ENCODE results near the gene PAOX.

PAOX gene

DNA sequence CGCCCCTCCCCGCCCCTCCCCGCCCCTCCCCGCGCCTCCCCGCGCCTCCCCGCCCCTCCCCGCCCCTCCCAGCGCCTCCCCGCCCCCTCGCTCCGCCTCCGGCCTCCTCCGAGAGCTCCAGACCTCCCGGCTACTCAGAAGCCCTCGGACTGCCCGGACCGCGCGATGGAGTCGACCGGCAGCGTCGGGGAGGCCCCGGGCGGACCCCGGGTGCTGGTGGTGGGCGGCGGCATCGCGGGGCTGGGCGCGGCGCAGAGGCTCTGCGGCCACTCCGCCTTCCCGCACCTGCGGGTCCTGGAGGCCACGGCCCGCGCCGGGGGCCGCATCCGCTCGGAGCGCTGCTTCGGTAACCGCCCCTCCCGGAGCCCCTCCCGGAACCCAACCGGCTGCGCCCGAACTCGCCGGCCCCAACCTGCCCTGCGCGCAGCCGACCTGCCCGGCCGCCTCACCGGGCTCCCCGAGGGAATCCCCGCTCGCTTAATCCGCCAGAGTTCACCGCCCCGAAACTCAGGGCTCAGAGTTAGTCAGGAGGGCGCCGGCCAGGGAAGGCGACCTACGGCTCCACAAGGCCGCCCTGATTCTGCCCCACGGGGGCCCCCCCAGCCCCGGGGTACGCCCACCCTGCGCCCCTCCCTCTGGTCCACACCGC is at the start of gene PAOX:
PAOX (plus strand) TSS at position 111 of the 649 bp plus-strand sequence; CDS start at position 166, 55 bp downstream.
- peaks cover 2% of the 10 kb centered on the region for H3K4me1 Mint-ChIP-seq (ENCODE audit: low read depth)
- no peaks in the 10 kb centered on the region for H3K9me3 Mint-ChIP-seq
- H3K27ac Mint-ChIP-seq: peak within 1 kb of the TSS; percentile 26
- H3K4me3 Mint-ChIP-seq: peak within 1 kb of the TSS; percentile 78
- no peaks in the 10 kb centered on the region for H3K36me3 Mint-ChIP-seq (ENCODE audit: low read depth)
- H3K27me3 Mint-ChIP-seq (ENCODE audit: low read depth): no peaks in the 10 kb centered on the region

DNA sequence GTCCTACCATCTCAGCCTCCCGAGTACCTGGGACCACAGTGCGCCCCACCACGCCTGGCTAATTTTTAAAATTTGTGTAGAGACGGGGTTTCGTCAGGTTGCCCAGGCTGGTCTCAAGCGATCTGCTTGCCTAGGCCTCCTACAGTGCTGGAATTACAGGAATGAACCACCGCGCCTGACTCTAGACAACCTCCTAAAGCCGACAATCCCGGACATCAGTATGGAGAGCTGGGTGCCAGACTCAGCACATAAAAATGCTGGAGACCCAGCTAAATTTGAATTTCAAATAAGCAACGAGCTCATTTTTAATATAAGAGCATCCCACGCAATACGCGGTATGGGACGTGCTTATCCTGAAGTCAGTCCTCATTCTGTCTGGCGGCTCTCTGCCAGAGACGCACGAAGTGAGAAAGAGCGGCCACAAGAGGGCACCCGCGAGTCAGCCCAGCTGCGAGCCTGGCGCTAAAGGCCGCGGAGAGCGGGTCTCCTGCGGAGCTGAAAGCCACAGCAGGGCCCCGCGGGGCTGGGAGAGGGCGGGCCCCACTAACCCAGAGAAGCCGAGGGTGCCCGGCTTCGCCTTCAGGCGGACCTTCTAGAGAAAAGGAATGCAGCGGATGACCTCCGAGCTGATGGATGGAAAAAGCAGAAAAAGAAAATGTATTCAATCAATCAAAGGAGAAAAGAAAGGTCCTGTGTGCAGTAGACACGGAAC is 49.4 kb upstream of the PAOX start:
- no peaks in the 10 kb centered on the region for H3K9me3 Mint-ChIP-seq
- no peaks in the 10 kb centered on the region for H3K4me1 Mint-ChIP-seq (ENCODE audit: low read depth)
- H3K27me3 Mint-ChIP-seq (ENCODE audit: low read depth): peaks cover 71% of the 10 kb centered on the region
- H3K4me3 Mint-ChIP-seq: peak overlapping the region; percentile 25
- no peak overlapping the region for H3K27ac Mint-ChIP-seq
- no peaks in the 10 kb centered on the region for H3K36me3 Mint-ChIP-seq (ENCODE audit: low read depth)

DNA sequence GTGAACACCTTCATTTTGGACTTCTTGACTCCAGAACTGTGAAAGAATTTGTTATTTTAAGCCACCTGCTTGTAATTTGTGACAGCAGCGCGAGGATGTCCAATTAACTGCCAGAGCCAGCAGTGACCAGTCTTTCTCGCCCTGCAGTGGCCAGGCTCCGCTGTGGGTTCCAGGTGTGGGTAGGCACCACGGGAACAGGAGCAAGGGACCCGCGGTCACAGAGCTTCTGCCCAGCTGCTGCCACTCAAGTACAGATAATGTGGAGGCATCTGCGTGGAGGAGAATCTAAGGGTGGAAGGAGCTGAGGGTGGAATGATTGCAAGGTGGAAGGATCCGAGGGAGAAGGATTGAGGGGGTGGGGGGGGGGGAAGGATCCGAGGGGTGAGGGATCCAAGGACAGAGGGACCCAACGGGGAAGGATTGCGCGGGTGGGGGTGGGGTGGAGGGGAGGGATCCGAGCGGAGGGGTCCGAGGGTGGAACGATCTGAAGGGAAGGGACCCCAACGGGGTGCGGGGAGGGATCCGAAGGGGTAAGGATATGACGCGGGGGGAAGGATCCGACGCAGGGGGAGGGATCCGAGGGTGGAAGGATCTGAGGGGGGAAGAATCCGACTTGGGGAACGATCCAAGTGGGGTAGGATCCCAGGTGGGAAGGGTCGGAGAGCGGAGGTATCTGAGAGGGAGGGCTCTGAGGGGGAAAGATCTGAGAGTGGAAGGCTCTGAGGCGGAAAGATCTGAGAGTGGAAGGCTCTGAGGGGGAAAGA is 45.9 kb upstream of the PAOX start:
- H3K4me3 Mint-ChIP-seq: no peak overlapping the region
- H3K36me3 Mint-ChIP-seq (ENCODE audit: low read depth): no peaks in the 10 kb centered on the region
- H3K27me3 Mint-ChIP-seq (ENCODE audit: low read depth): peaks cover 49% of the 10 kb centered on the region
- no peaks in the 10 kb centered on the region for H3K9me3 Mint-ChIP-seq
- H3K27ac Mint-ChIP-seq: no peak overlapping the region
- peaks cover 5% of the 10 kb centered on the region for H3K4me1 Mint-ChIP-seq (ENCODE audit: low read depth)

DNA sequence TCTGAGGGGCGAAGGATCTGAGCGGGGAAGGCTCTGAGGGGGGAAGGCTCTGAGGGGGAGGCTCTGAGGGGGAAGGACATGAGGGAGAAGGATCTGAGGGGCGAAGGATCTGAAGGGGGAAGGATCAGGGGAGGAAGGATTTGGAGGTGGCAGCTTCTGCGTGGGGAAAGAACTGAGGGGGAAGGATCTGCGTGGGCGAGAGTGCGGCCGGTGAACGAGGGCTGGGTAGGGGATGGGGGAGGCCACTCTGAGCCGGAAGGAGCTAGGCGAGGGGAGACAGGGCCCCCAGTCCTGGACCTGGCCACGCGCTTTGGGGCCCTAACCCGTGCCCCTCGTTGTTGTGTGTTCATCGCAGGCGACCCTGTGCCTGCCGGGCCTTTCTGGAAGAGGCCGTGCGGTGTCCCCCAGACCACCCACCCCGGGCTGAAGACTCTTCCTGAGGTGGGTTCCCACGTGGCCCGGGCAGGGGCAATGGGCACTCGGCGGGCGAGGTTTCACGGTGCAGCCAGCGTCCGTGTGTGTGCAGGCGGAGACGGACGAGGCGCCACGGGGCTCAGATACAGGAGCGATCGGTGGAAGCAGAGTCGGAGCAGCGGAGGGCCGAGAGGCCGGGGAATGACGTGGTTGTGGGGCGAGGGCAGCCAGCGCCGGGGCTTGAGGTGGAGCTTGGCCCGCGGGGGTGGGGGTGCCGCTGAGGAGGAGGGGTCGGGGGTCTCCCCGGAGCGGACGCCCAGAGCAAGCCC is 44.4 kb upstream of the PAOX start:
- Mint-ChIP-seq H3K27ac (peak overlapping the region; percentile 23), H3K4me1 (ENCODE audit: low read depth) (peaks cover 5% of the 10 kb centered on the region), H3K36me3 (ENCODE audit: low read depth) (no peaks in the 10 kb centered on the region), H3K4me3 (peak overlapping the region; percentile 77), H3K27me3 (ENCODE audit: low read depth) (peaks cover 43% of the 10 kb centered on the region), H3K9me3 (no peaks in the 10 kb centered on the region)

DNA sequence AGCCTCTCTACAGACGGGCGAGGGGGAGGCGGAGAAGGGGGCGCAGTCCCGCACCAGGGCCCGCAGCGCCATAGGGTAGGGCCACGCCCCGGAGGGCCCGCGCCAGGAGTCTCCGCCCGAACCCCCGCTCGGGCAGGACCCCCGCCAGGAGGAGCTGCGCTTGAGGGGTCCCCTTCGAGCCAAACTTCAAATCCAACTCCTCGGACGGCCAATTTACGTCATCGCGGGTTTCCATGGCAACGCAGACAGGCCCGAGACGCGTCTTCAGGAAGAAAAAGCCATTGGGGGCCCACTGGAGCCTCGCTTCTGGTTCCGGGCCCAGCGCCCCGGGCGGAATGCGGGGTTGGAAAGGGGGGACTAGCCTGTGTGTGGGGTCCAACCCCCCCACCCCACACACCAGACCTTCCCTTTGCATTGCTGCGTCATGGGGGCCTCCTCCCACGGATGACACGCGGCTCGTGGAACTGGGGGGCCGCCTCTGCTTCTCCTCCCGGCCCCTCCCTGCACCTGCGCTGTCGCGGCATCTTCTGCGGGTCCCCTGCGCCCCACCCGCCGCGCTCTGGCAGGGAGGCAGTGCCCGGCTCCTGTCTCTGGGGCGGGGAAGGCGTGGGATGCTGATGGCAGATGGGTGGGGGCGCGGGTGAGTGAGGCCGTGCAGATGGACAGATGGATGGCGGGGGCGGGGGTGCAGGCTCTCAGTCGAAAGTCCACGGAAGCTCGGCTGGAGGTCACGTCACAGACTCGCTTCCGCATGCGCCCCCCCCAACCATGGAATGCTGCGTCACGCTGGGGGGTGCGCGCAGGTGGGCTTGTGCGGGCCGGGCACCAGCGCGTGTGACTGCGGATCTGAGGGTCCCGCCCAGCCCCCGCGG is 43.6 kb upstream of the PAOX start:
- no peaks in the 10 kb centered on the region for H3K36me3 Mint-ChIP-seq (ENCODE audit: low read depth)
- H3K4me3 Mint-ChIP-seq: no peak overlapping the region
- no peak overlapping the region for H3K27ac Mint-ChIP-seq
- H3K9me3 Mint-ChIP-seq: no peaks in the 10 kb centered on the region
- H3K4me1 Mint-ChIP-seq (ENCODE audit: low read depth): peaks cover 5% of the 10 kb centered on the region
- peaks cover 37% of the 10 kb centered on the region for H3K27me3 Mint-ChIP-seq (ENCODE audit: low read depth)

DNA sequence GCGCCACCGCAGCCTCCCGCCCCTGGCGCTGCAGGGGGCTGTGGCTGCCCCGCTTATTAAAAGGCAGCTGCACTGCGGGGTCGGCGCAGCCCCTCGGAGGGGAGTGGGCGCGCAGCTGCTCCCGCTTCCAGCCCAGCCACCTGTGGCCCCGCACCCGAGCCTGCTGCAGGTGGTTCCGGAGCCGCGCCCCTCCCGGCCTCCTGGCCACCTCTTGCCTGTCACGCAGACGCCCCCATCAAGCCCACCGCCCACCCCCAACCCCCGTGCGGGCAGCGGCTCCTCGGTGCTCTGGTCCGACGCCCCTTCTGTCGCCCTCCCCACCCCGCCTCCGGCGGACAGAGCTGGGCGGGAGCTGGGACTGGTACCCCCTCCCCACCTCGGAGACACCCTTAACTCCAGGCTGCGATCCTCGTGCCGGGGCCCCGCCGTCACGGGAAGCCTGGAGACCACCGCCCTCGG is 42.9 kb upstream of the PAOX start:
- no peak overlapping the region for H3K4me3 Mint-ChIP-seq
- H3K4me1 Mint-ChIP-seq (ENCODE audit: low read depth): peaks cover 5% of the 10 kb centered on the region
- H3K36me3 Mint-ChIP-seq (ENCODE audit: low read depth): no peaks in the 10 kb centered on the region
- no peak overlapping the region for H3K27ac Mint-ChIP-seq
- no peaks in the 10 kb centered on the region for H3K9me3 Mint-ChIP-seq
- H3K27me3 Mint-ChIP-seq (ENCODE audit: low read depth): peaks cover 31% of the 10 kb centered on the region

DNA sequence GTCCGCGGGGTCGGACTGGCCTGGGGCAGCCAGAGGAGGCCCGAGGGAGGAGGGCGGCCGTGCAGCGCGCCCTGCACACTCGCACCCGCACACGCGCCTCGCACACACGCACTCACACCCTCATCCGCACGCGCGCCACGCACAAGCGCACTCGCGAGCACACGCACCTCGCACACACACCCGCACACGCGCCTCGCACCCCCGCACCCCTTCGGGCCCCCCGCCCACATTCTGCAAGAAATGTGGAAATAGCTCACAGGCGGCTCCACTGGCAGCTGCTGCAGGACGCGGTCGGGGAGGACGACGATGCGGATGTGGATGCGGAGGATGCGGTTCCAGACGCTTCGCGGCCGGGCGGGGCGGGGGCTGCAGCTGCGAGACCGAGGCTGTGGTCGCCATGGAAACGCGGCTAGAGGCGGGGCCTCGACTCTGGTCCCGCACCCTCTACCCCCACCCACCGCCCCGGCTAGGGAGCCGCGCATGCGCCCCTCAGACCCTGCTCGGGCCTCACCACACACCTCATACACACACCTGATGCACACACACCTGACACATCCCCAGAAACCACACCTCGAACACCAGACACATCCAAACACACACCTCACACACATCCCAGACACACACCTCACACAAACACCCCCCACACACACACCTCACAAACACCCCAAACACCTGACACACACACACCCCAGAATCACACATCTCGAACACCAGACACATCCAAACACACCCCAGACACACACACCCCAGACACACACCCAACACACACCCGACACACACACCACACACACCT is 42.3 kb upstream of the PAOX start, which contains the start of gene CALY:
CALY (minus strand) TSS at position 320 of the 793 bp plus-strand sequence. CDS start 7,907 bp downstream, outside the sequence.
- peak within 1 kb of the TSS; percentile 17 for H3K27ac Mint-ChIP-seq
- H3K27me3 Mint-ChIP-seq (ENCODE audit: low read depth): peaks cover 31% of the 10 kb centered on the region
- H3K36me3 Mint-ChIP-seq (ENCODE audit: low read depth): no peaks in the 10 kb centered on the region
- peaks cover 5% of the 10 kb centered on the region for H3K4me1 Mint-ChIP-seq (ENCODE audit: low read depth)
- H3K4me3 Mint-ChIP-seq: peak within 1 kb of the TSS; percentile 63
- H3K9me3 Mint-ChIP-seq: no peaks in the 10 kb centered on the region

DNA sequence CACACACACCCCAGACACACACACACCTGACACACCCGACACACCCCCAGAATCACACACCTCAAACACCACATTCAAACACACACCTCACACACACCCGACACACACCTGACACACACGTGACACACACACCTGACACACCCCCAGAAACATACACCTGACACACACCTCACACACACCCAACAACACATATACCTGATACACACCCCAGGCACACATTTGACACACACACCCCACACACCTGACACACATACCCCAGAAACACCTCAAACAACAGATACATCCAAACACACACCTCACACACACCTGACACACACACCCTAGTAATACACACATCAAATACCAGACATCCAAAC is 41.7 kb upstream of the PAOX start:
- no peak overlapping the region for H3K4me3 Mint-ChIP-seq
- H3K27me3 Mint-ChIP-seq (ENCODE audit: low read depth): peaks cover 29% of the 10 kb centered on the region
- H3K4me1 Mint-ChIP-seq (ENCODE audit: low read depth): peaks cover 5% of the 10 kb centered on the region
- H3K27ac Mint-ChIP-seq: no peak overlapping the region
- H3K9me3 Mint-ChIP-seq: no peaks in the 10 kb centered on the region
- no peaks in the 10 kb centered on the region for H3K36me3 Mint-ChIP-seq (ENCODE audit: low read depth)

DNA sequence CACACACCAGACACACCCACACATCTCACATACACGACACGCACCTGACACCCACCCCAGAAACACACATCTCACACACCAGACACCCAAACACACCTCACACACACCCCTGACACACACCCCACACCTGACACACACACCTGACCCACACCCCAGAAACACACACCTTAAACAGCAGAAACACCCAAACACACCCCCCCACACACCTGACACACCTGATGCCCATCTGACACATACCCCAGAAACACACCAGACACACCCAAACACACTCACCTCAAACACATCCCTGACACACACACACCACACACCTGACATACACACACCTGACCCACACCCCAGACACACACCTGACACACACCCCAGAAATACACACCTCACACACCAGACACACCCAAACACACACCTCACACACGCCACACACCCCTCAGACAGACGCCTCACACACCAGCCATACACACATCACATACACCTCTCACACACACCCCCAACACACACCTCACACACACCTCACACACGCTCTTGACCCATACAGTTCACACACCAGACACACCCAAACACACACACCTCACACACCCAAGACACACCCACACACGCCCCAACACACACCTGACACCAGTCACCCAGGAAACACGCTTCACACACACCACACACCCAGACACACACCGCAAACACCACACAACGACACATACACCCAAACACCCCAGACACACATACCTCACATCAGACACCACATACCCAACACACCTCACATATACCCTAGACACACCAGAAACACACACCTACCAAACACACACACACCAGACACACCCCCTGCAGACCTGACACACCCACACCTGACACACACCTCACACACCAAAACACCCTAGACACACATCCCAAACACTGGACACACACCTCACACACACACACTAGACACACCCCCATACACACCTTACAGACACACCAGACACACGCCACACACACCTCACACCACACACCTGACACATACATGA is 40.7 kb upstream of the PAOX start:
- H3K4me1 Mint-ChIP-seq (ENCODE audit: low read depth): peaks cover 5% of the 10 kb centered on the region
- peaks cover 24% of the 10 kb centered on the region for H3K27me3 Mint-ChIP-seq (ENCODE audit: low read depth)
- no peak overlapping the region for H3K4me3 Mint-ChIP-seq

DNA sequence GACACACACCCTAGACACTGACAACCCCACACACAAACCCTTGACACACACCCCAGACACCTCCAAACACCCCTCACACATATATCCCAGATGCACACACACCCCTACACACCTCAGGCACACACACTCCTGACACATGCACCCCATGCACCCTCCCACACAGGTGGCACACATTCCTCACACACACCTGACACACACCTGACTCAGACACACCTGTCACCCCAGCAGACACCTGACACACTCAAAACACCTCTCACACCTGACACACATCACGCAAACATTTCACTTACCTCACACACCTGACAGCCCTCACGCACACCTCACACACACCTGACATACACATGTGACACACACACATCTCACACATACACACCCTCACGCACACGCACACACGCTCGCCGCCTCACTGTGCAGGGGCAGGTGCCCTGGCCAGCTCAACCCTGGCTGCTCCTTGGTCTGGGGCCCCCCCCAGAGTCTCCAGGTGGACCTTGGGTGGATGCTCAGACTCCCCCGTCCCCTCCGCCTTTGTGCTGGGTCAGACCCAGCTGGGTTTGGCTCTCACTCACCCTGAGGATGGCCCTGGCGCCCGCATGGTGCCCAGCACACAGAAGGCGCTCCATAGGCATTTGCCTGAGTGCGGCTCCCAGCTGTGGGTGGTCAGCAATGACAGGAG is 39.2 kb upstream of the PAOX start:
- H3K4me3 Mint-ChIP-seq: no peak overlapping the region
- H3K9me3 Mint-ChIP-seq: no peaks in the 10 kb centered on the region
- peaks cover 21% of the 10 kb centered on the region for H3K27me3 Mint-ChIP-seq (ENCODE audit: low read depth)
- no peak overlapping the region for H3K27ac Mint-ChIP-seq
- H3K36me3 Mint-ChIP-seq (ENCODE audit: low read depth): no peaks in the 10 kb centered on the region
- H3K4me1 Mint-ChIP-seq (ENCODE audit: low read depth): peaks cover 3% of the 10 kb centered on the region

More for the DNA sequence above, 40.7 kb upstream of the PAOX start:
- H3K9me3 Mint-ChIP-seq: no peaks in the 10 kb centered on the region
- H3K27ac Mint-ChIP-seq: no peak overlapping the region
- no peaks in the 10 kb centered on the region for H3K36me3 Mint-ChIP-seq (ENCODE audit: low read depth)

DNA sequence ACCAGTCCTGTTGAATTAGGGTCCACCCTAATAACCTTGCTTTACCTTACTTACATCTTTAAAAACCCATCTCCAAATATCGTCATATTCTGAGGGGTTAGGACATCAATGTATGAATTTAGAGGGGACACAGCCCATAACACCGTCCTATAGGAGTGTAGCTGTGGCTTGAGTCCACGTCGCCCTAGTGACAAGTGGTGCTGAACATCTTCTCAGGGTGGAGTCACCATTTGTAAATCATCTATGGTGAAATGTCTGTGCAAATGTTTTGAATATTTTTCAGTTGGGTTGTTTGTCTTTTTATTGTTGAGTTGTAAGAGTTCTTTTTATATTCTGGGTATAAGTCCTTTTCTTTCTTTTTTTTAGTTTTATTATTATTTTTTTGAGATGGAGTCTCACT is 37.1 kb upstream of the PAOX start:
- H3K36me3 Mint-ChIP-seq (ENCODE audit: low read depth): no peaks in the 10 kb centered on the region
- H3K4me3 Mint-ChIP-seq: no peak overlapping the region
- no peak overlapping the region for H3K27ac Mint-ChIP-seq
- no peaks in the 10 kb centered on the region for H3K9me3 Mint-ChIP-seq
- peaks cover 25% of the 10 kb centered on the region for H3K27me3 Mint-ChIP-seq (ENCODE audit: low read depth)
- H3K4me1 Mint-ChIP-seq (ENCODE audit: low read depth): no peaks in the 10 kb centered on the region

DNA sequence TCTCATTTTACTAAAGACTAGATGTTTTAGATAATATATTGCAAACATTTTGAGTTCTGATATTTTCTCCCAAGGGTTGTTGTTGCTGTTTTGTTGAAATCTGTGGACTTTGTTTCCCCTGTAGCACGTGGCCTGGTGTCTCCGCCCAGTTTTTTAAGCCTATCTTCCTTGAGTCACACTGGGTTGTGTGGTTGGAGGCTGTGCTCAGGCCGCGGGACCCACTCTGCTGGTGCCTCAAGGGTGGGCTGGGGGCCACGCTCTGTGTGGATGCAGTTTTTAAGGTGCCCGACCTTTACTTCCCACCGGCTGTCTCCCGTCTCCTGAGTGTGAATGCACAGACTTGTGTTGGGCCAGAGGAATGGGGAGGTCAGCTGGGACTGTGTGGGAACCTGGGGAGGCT is 36.1 kb upstream of the PAOX start:
- Mint-ChIP-seq H3K9me3 (no peaks in the 10 kb centered on the region), H3K27ac (no peak overlapping the region), H3K36me3 (ENCODE audit: low read depth) (no peaks in the 10 kb centered on the region), H3K4me3 (no peak overlapping the region), H3K27me3 (ENCODE audit: low read depth) (peaks cover 25% of the 10 kb centered on the region), H3K4me1 (ENCODE audit: low read depth) (no peaks in the 10 kb centered on the region)

All from T-helper 1 cell treated with Interleukin-12 subunit alpha and Interleukin-12 subunit beta and Interleukin-4 antibody, amounts not matched to agents 30 μg/mL and 1 μg/mL, for 36 hours (primary cell).